NB4 (cell line): Measurements from ENCODE around the gene PJA1.

Experiments used
- DNase-seq: peaks from one replicate; pipeline ENCODE4 v3.0.0; 2010; ENCODE audit warnings: low read depth
- H3K4me3 ChIP-seq: one replicate; pipeline ENCODE4 v1.5.1; 2011; ENCODE audit warnings: mild to moderate bottlenecking, low read depth, low read length, moderate library complexity
- MYC ChIP-seq: IDR thresholded peaks from 2 replicates; pipeline ENCODE4 v1.6.1; 2011; ENCODE audit warnings: low read depth, low read length
- POLR2A ChIP-seq: IDR thresholded peaks from 2 replicates; pipeline ENCODE4 v1.6.1; 2011; ENCODE audit warnings: mild to moderate bottlenecking; ENCODE audit not compliant: insufficient read length; ENCODE audit errors: extremely low read depth
- TF ChIP-seq, protein P1 (sequence below): IDR thresholded peaks from one replicate; pipeline ENCODE4 v1.5.1; 2012; ENCODE audit warnings: low read depth, low read length
- TF ChIP-seq, protein P2 (sequence below): IDR thresholded peaks from 2 replicates; pipeline ENCODE4 v1.6.1; 2011; ENCODE audit warnings: low read depth, low read length

The PJA1 gene

DNA sequence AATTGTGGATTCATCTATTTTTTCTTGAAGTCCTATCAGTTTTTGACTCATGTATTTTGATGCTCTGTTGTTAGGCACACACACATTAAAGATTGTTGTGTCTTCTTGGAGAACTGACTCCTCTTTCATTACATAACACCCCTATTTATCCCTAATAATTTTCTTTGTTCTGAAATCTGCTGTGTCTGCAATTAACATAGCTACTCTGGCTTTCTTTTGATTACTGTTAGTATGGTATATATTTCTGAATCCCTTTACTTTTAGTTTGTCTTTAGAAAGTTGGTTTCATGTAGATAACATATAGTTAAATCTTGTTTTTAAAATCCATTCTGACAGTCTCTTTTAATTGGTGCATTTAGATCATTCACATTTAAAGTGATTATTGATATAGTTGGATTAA, 5.1 kb upstream of the PJA1 start:
- no peak overlapping the region for H3K4me3 ChIP-seq
- no peak for DNase-seq
- TF ChIP-seq, protein P1, sequence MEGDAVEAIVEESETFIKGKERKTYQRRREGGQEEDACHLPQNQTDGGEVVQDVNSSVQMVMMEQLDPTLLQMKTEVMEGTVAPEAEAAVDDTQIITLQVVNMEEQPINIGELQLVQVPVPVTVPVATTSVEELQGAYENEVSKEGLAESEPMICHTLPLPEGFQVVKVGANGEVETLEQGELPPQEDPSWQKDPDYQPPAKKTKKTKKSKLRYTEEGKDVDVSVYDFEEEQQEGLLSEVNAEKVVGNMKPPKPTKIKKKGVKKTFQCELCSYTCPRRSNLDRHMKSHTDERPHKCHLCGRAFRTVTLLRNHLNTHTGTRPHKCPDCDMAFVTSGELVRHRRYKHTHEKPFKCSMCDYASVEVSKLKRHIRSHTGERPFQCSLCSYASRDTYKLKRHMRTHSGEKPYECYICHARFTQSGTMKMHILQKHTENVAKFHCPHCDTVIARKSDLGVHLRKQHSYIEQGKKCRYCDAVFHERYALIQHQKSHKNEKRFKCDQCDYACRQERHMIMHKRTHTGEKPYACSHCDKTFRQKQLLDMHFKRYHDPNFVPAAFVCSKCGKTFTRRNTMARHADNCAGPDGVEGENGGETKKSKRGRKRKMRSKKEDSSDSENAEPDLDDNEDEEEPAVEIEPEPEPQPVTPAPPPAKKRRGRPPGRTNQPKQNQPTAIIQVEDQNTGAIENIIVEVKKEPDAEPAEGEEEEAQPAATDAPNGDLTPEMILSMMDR, result no peak
- TF ChIP-seq, protein P2, sequence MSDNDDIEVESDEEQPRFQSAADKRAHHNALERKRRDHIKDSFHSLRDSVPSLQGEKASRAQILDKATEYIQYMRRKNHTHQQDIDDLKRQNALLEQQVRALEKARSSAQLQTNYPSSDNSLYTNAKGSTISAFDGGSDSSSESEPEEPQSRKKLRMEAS, result no peak
- no peak for TF ChIP-seq POLR2A
- no peak for TF ChIP-seq MYC

DNA sequence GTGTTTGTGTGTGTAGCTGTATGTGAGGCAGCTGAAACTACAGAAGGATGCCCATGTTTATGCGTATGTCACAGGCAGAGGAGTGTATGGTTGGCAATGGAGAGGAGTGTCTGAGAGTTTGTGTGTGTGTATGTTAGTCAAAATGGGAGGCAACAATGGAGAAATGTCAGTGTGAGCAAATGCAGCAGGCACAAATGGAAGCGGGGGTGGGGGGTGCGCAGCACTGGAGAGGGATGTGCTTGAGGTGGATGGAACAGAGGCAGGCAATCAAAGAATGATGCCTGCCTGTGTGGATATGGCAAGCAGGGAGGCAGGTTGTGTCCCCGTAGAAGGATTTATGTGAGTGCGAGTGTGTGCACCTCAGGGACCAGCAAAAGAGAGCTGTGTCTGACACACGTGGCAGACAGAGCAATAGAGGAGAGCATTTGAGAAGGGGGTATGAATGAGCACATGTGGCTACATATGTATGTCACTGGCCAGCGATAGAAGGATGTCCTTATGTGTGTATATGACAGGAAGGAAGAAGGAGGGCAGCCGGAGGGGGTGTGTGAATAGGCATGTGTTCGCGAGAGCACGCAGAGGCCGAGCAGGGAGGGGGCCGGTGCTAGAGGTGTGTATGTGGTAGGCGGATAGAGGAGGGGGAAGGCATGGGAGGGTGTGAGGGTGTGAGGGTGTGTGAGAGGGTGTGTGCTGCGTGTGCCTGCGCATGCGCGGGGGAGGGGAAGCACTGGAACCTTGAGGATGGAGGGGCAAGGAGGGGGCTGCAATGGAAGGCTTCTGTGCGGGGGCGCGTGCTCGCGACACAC, 1.1 kb downstream of the PJA1 start:
- TF ChIP-seq POLR2A, result no peak
- TF ChIP-seq, protein P1, result no peak
- TF ChIP-seq, protein P2, result no peak
- no peak for TF ChIP-seq MYC
- H3K4me3 ChIP-seq, result peak overlapping the region; percentile 59
- no peak for DNase-seq

DNA sequence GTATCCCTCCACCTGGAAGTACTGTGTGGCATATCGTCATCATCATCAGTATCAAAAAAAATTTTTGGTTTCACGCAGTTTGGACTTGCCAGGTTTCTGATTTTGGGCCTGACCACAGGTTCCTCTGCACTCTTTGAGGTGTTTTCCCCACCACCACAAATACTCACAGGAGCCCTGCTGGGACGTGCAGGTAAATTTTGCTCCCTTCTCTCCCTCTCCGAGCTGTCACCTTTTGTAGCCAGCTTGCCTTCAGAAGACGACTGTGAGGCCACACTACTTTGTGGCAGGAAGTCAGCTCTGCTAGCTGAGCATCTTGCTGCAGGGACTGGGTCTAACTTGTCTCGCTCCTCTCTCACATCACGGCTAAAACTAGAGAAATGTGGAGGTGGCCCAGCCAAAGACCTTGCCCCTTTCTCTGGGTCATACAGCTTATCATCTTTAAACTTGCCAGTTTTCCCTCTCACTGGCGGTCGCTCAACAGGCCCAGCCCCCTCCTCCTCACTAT, 2.8 kb downstream of the PJA1 start:
- no peak overlapping the region for H3K4me3 ChIP-seq
- DNase-seq, result no peak
- TF ChIP-seq, protein P2, result no peak
- TF ChIP-seq, protein P1, result no peak
- no peak for TF ChIP-seq MYC
- no peak for TF ChIP-seq POLR2A

DNA sequence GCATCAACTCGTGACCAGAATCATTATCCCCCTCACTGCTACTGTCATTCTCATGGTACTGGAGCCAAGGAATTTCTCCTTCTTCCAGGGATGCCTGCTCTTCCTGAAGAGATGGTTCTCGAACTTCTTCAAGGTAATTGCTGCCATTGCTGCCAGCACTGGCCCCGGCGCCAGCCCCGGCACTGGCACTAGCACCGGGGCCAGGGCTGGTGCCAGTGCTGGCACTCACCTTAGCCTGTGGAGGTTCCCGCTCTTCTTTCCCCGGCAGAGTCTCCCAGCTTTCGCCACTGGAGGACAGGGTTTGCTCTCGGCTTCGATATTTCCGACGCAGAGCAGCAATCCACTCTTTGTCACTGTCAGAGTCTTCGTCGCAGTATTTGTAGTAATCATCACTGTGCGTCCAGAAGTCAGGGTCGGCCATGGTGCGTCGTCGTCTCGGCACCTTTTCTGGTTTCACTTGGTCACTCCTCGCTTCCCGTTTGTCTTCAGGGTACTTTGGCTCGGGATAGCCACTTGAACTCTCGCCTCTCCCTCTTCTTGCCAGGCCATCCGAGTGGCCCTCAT, 3.4 kb downstream of the PJA1 start:
- no peak for DNase-seq
- TF ChIP-seq, protein P2, result no peak
- TF ChIP-seq POLR2A (no peak), MYC (no peak)
- TF ChIP-seq, protein P1, result no peak
- H3K4me3 ChIP-seq, result no peak overlapping the region

- DNase-seq, result no peak
- TF ChIP-seq, protein P2, result no peak
- TF ChIP-seq MYC (no peak), POLR2A (no peak)
- TF ChIP-seq, protein P1, result no peak
- H3K4me3 ChIP-seq, result no peak overlapping the region
Measured at GRCh38 chrX:69161371-69161770, 3.9 kb downstream of the PJA1 start.
